Activated naive CD8-positive, alpha-beta T cell treated with anti-CD3 and anti-CD28 coated beads, Interleukin-2, amount 10 ng/mL, durations not matched to agents 7 days and 5 days (primary cell): ENCODE data around the gene TSSK2. TPM values are rescaled to one million over a fixed set of nuclear protein-coding genes. Genes with fewer than 3 reads are reported as not detected.
A peak's percentile ranks its signal among the peaks of the same experiment; 100 is the strongest.
"Not testable (repeated sequence)": the region's sequence is repeated elsewhere in the genome, so short reads cannot be mapped to it uniquely, and the experiment has no call there.

Experiments used
- ATAC-seq: fragments of 150-1000 bp; cut with Tn5 transposase; one replicate; pipeline ENCODE4 v1.10.0; 2021; ENCODE audit warnings: low read depth, moderate library complexity
- POLR2A ChIA-PET: fragments of 350-600 bp; sonication (Branson Sonifier 250); formaldehyde crosslinking; loops from one replicate; lab custom pipeline; 2021; ENCODE audit warnings: antibody characterized with exemption; lab: Charles Lee
- DNase-seq: peaks from one replicate; pipeline ENCODE4 v3.0.0; 2021
- H3K27ac Mint-ChIP-seq: one replicate; pipeline ENCODE4 v1.8.0; 2022; ENCODE audit warnings: mild to moderate bottlenecking, mixed read lengths
- H3K27me3 Mint-ChIP-seq: one replicate; pipeline ENCODE4 v1.8.0; 2022; ENCODE audit warnings: mild to moderate bottlenecking, moderate library complexity, mixed read lengths
- H3K36me3 Mint-ChIP-seq: one replicate; pipeline ENCODE4 v1.8.0; 2021; ENCODE audit warnings: mild to moderate bottlenecking, mixed read lengths
- H3K4me1 Mint-ChIP-seq: one replicate; pipeline ENCODE4 v1.8.0; 2021; ENCODE audit warnings: mixed read lengths
- H3K4me3 Mint-ChIP-seq: one replicate; pipeline ENCODE4 v1.8.0; 2022; ENCODE audit warnings: mild to moderate bottlenecking, moderate library complexity, mixed read lengths
- H3K9me3 Mint-ChIP-seq: one replicate; pipeline ENCODE4 v1.8.0; 2021; ENCODE audit warnings: mixed read lengths
- total RNA-seq, 2 experiments: library from RNA; stranded (reverse); gene quantifications; one replicate each; pipeline ENCODE4 v1.2.3, GENCODE V29; 2021

TSSK2 gene
- not detected for total RNA-seq

DNA sequence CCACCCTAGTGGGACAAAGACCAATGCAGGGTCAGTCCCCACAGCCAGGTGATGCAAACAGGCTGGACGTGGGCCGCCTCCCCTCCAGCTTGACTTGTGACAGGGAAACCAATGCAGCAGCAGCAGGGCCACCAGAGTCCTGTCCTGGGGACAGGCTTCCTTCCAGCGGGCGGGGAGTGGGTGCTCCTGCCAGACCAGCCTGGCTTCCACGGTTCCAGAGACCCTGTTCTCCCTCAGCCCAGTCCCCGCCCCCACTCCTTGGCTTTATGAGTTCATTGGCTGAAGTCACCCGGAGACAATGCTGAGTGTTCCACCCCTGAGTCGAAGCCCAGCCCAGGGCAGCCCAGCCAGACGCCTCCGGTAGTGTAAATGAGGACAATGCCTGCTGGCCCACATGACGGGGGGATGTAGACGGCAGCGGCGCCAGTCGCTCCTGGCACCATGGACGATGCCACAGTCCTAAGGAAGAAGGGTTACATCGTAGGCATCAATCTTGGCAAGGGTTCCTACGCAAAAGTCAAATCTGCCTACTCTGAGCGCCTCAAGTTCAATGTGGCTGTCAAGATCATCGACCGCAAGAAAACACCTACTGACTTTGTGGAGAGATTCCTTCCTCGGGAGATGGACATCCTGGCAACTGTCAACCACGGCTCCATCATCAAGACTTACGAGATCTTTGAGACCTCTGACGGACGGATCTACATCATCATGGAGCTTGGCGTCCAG lies at the start of gene TSSK2:
TSS of gene TSSK2 (plus strand) at position 350 of the 726 bp plus-strand sequence. CDS start at position 442, 92 bp downstream.
- Mint-ChIP-seq H3K27ac (no peak within 1 kb of the TSS), H3K4me1 (no peaks in the 10 kb centered on the region), H3K36me3 (peaks cover 2% of the 10 kb centered on the region), H3K9me3 (no peaks in the 10 kb centered on the region), H3K4me3 (no peak within 1 kb of the TSS), H3K27me3 (no peaks in the 10 kb centered on the region)
- POLR2A ChIA-PET, result no interaction called here
- DNase-seq (no peak), ATAC-seq (no peak)

DNA sequence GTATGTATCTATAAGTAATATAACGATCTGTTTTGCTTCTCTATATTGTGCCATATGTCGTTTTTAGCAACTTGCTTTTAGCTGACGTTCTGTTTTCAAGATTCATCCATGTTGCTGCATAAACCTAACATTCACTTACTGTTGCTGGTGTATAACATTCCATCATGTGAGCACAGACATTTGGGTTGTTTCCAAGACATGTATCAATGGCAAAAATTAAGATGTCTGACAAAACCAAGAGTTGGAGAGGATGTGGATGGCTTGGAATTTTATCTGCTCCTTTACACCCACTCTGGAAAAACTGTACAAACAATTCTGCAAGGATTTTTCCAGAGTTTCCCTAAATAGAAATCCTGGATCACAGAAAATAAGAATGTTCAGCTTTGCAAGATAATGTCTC lies 49.8 kb upstream of the TSSK2 start:
- DNase-seq (no peak), ATAC-seq (no peak)
- Mint-ChIP-seq H3K27ac (no peak overlapping the region), H3K36me3 (peaks cover 10% of the 10 kb centered on the region), H3K4me1 (peaks cover 12% of the 10 kb centered on the region), H3K4me3 (no peak overlapping the region), H3K9me3 (no peaks in the 10 kb centered on the region), H3K27me3 (no peaks in the 10 kb centered on the region)
- POLR2A ChIA-PET, result interaction anchor here (0.7 kb wide), 1 partner anchor 52 kb away, joined by 3 read pairs; no protein-coding TSS in a partner anchor

DNA sequence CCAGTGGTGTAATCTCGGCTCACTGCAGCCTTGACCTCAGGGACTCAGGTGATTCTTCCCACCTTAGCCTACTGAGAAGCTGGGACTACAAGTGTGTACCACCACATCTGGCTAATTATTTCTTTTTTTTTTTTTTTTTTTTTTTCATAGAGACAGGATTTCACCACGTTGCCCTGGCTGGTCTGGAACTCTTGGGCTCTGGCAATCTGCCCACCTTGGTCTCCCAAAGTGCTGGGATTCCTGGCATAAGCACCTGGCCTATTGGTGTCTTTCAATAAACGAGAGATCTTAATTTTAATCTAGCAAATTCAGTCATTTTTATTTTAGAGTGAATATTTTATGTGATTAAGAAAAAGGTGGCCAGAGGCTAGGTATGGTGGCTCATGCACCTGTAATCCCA lies 49.0 kb upstream of the TSSK2 start:
- no peaks in the 10 kb centered on the region for H3K27me3 Mint-ChIP-seq
- H3K9me3 Mint-ChIP-seq, result no peaks in the 10 kb centered on the region
- peaks cover 15% of the 10 kb centered on the region for H3K4me1 Mint-ChIP-seq
- POLR2A ChIA-PET, result interaction anchor here (0.7 kb wide), 1 partner anchor 51 kb away, joined by 3 read pairs; no protein-coding TSS in a partner anchor
- H3K4me3 Mint-ChIP-seq, result no peak overlapping the region
- ATAC-seq (no peak), DNase-seq (no peak)
- H3K36me3 Mint-ChIP-seq, result peaks cover 10% of the 10 kb centered on the region
- H3K27ac Mint-ChIP-seq, result no peak overlapping the region

DNA sequence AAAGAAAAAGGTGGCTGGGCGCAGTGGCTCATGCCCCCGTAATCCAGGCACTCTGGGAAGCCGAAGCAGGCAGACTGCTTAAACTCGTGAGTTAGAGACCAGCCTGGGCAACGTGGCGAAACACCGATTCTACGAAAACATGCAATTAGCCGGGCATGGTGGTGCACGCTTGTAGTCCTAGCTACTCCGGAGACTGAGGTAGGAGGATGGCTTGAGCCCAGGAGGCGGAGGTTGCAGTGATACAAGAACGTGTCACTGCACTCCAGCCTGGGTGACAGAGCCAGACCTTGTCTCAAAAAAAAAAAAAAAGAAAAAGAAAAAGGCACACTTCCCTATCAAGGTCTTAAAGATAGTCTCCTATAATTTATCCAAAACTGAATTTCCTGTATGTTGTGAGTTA lies 48.3 kb upstream of the TSSK2 start:
- Mint-ChIP-seq H3K36me3 (peaks cover 10% of the 10 kb centered on the region), H3K4me3 (no peak overlapping the region), H3K9me3 (no peaks in the 10 kb centered on the region), H3K4me1 (peaks cover 15% of the 10 kb centered on the region), H3K27ac (no peak overlapping the region), H3K27me3 (no peaks in the 10 kb centered on the region)
- ATAC-seq (no peak), DNase-seq (no peak)
- POLR2A ChIA-PET, result no interaction called here

DNA sequence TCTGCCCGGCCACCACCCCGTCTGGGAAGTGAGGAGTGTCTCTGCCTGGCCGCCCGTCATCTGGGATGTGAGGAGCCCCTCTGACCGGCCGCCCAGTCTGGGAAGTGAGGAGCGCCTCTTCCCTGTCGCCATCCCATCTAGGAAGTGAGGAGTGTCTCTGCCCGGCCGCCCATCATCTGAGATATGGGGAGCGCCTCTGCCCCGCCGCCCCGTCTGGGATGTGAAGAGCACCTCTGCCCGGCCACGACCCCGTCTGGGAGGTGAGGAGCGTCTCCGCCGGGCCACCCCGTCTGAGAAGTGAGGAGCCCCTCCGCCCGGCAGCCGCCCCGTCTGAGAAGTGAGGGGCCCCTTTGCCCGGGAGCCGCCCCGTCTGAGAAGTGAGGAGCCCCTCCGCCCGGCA lies 47.0 kb upstream of the TSSK2 start:
- H3K27ac Mint-ChIP-seq, ATAC-seq, H3K27me3 Mint-ChIP-seq, DNase-seq, H3K9me3 Mint-ChIP-seq, POLR2A ChIA-PET, H3K4me3 Mint-ChIP-seq: not testable (repeated sequence)
- Mint-ChIP-seq H3K36me3 (peaks cover 14% of the 10 kb centered on the region), H3K4me1 (peaks cover 13% of the 10 kb centered on the region)

DNA sequence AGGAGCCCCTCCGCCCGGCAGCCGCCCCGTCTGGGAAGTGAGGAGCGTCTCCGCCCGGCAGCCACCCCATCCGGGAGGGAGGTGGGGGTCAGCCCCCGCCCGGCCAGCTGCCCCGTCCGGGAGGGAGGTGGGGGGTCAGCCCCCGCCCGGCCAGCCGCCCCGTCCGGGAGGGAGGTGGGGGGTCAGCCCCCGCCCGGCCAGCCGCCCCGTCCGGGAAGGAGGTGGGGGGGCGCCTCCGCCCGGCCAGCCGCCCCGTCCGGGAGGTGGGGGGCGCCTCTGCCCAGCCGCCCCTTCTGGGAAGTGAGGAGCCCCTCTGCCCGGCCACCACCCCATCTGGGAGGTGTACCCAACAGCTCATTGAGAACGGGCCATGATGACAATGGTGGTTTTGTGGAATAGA lies 46.5 kb upstream of the TSSK2 start:
- H3K9me3 Mint-ChIP-seq, POLR2A ChIA-PET, H3K27me3 Mint-ChIP-seq, DNase-seq, ATAC-seq, H3K4me3 Mint-ChIP-seq, H3K27ac Mint-ChIP-seq: not testable (repeated sequence)
- Mint-ChIP-seq H3K4me1 (peaks cover 13% of the 10 kb centered on the region), H3K36me3 (peaks cover 14% of the 10 kb centered on the region)

DNA sequence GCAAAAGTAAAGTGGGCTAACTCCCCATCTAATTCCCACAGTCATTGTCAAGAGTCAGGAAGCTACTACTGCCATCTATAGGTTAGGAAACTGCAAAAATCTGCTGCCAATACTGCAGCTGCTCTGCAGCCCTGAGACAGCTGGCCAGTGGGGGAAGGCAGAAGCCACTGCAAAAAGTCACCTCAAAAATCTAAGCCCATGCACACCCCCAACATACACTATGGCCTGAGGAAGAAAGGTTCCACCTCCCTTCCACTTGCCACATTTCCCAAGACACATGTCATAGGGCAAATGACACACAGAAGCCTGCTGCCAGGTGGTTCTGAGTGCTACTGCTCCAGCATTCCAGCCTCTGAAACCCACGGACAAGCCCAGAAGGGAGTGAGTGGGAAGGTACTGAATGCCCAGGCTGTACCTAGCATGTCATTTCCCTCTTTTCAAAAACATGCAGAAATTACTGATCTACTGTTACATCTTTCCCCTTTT lies 45.8 kb upstream of the TSSK2 start:
- Mint-ChIP-seq H3K27ac (peak overlapping the region; percentile 76), H3K27me3 (no peaks in the 10 kb centered on the region), H3K4me3 (peak overlapping the region; percentile 31), H3K9me3 (no peaks in the 10 kb centered on the region), H3K4me1 (peaks cover 13% of the 10 kb centered on the region), H3K36me3 (peaks cover 14% of the 10 kb centered on the region)
- DNase-seq, result no peak
- POLR2A ChIA-PET, result no interaction called here
- ATAC-seq, result no peak

DNA sequence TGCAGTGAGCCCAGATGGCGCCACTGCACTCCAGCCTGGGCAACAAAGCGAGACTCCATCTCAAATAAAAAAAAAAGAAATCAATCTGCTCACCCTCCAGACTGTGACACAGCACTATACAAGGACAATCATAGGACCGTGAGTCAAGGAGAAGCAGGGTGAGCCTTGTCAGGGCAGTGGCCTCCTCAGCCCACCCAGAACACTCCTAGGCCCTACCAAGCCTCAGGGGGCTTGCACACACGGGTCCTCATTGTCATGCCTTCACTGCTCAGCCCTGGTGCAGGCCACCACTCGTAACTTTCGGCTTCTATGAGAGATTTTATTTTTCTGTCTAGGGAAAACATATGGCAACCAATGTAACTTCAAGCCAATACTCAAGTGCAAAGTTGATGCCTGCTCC lies 44.7 kb upstream of the TSSK2 start:
- H3K27ac Mint-ChIP-seq, result no peak overlapping the region
- no peaks in the 10 kb centered on the region for H3K27me3 Mint-ChIP-seq
- H3K9me3 Mint-ChIP-seq, result no peaks in the 10 kb centered on the region
- H3K36me3 Mint-ChIP-seq, result peaks cover 14% of the 10 kb centered on the region
- ATAC-seq (no peak), DNase-seq (no peak)
- POLR2A ChIA-PET, result no interaction called here
- peaks cover 13% of the 10 kb centered on the region for H3K4me1 Mint-ChIP-seq
- no peak overlapping the region for H3K4me3 Mint-ChIP-seq

DNA sequence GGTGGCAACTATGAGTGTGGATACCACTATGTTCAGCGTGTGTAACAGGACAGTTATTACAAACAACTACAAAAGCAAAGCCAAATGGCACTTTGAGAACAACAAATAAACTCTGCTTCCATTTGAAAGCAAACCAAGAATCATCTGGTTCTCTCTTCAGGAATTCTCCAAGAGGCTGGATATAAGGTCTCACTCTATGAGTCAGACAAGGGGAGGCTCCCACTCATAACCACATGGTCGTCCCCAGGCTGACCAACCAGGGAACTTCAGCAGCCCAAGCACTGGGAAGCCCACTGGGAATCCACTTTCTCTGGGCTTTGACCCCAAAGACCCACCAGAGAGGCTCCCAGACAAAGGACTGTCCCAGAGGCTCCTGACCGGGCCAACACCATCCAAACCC lies 44.2 kb upstream of the TSSK2 start:
- POLR2A ChIA-PET, result interaction anchor here (0.6 kb wide), 1 partner anchor 15 kb away, joined by 4 read pairs; no protein-coding TSS in a partner anchor
- DNase-seq, result no peak
- Mint-ChIP-seq H3K27ac (no peak overlapping the region), H3K4me1 (peaks cover 13% of the 10 kb centered on the region), H3K36me3 (peaks cover 15% of the 10 kb centered on the region), H3K9me3 (no peaks in the 10 kb centered on the region), H3K4me3 (no peak overlapping the region), H3K27me3 (no peaks in the 10 kb centered on the region)
- ATAC-seq, result no peak

DNA sequence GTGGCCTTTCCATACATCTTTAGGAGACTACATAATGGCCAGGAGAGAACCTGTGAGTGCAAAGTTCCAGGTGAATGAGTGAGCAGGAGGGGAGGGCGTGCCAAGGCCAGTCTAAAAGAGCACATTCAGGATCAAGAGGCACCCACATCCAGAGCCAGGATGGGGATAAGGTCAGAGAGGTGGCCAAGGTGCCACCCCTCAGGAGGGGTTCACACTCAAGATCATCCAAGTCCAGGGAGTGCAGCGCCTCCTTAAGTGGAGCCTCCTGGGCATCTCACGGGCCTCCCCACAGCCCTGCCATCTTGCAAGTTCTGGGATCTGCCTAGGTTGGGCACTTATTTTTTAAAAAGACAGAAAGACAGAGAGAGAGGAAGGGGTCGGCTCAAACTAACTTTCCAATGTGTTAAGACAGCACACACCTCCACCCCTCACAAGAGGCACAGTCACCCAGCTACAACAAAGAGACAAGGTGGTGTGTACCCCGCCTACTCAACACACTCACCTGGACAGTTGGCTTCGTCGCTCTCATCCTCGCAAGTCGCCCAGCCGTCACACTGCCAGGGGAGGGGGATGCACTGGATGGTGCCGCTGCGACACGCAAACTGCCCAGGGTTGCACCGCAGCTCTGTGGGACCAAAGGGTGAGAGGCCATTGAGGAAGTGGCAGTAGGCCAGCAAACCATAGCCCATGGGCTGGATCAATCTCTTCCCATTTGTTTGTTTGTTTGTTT lies 42.1 kb upstream of the TSSK2 start:
- H3K27ac Mint-ChIP-seq, result no peak overlapping the region

DNA sequence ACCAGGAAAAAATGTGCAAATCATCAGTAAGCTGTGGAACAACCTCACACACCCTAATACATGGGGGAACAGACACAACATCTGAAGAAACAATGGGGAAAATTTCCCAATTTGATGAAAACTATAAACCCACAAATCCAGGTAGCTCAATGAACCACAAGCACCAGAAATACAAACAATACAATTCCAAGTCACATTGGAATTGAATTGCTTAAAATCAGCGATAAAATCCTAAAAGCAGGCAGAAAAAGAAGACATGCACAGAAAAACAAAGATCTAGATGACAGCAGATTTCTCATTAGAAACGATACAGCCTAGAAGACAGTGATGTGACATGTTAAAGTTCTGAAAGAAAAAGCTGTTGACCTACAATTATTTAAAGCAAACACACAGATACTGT lies 40.9 kb upstream of the TSSK2 start:
- H3K27me3 Mint-ChIP-seq, result no peaks in the 10 kb centered on the region
- ATAC-seq (no peak), DNase-seq (no peak)
- H3K4me1 Mint-ChIP-seq, result peaks cover 11% of the 10 kb centered on the region
- POLR2A ChIA-PET, result no interaction called here
- H3K9me3 Mint-ChIP-seq, result no peaks in the 10 kb centered on the region
- H3K36me3 Mint-ChIP-seq, result peaks cover 14% of the 10 kb centered on the region
- no peak overlapping the region for H3K27ac Mint-ChIP-seq
- H3K4me3 Mint-ChIP-seq, result no peak overlapping the region

More for the DNA sequence above, 42.1 kb upstream of the TSSK2 start:
- H3K4me1 Mint-ChIP-seq, result peaks cover 13% of the 10 kb centered on the region
- ATAC-seq, result no peak
- H3K4me3 Mint-ChIP-seq, result no peak overlapping the region
- peaks cover 17% of the 10 kb centered on the region for H3K36me3 Mint-ChIP-seq
- POLR2A ChIA-PET, result no interaction called here
- H3K9me3 Mint-ChIP-seq, result no peaks in the 10 kb centered on the region
- DNase-seq, result no peak
- no peaks in the 10 kb centered on the region for H3K27me3 Mint-ChIP-seq

DNA sequence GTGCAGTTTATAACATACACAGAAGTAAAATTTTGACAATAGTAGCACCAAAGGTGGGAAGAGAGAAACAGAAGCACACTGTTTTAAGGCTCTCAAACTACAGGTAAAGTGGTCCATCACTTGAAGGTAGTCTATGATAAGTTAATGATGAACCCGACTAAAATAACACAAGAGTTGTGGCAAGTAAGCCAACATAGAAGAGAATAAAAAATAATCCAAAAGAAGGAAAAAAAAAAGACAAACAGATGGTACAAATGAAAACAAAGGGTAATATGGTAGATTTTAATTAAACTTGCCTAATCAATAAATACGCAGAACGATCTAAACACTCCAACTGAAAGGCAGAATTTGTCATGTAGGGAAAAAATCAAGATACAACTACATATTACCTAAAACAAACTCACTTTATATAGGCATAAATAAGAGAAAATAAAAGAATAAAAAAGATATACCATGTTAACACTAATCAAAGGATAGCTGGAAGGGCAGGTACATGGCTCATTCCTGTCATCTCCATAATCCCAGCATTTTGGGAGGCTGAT lies 40.5 kb upstream of the TSSK2 start:
- no peak for DNase-seq
- H3K27ac Mint-ChIP-seq, result no peak overlapping the region
- H3K4me3 Mint-ChIP-seq, result no peak overlapping the region
- no peaks in the 10 kb centered on the region for H3K9me3 Mint-ChIP-seq
- POLR2A ChIA-PET, result no interaction called here
- peaks cover 13% of the 10 kb centered on the region for H3K36me3 Mint-ChIP-seq
- ATAC-seq, result no peak
- no peaks in the 10 kb centered on the region for H3K27me3 Mint-ChIP-seq
- peaks cover 6% of the 10 kb centered on the region for H3K4me1 Mint-ChIP-seq

DNA sequence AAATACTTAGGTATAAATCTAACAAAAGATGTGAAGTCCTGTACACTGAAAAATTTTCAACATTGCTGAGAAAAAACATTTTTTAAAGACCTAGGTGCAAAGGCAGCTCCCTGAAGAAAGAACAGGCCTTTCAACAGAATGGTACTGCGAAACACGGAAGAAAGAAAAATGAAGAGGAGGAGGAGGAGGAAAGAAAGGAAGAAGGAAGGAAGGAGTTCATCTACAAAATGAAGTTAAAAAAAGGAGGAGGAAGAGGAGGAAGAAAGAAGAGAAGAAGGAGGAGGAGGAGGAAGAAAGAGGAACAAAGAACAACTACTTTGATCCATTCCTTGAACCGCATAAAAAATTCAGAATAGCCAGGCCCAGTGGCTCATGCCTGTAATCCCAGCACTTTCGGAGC lies 38.4 kb upstream of the TSSK2 start:
- ATAC-seq (no peak), DNase-seq (no peak)
- H3K9me3 Mint-ChIP-seq, result no peaks in the 10 kb centered on the region
- peak overlapping the region; percentile 15 for H3K27ac Mint-ChIP-seq
- peaks cover 16% of the 10 kb centered on the region for H3K36me3 Mint-ChIP-seq
- peaks cover 3% of the 10 kb centered on the region for H3K4me1 Mint-ChIP-seq
- POLR2A ChIA-PET, result no interaction called here
- H3K27me3 Mint-ChIP-seq, result no peaks in the 10 kb centered on the region
- H3K4me3 Mint-ChIP-seq, result no peak overlapping the region
